ENCODE data around the gene ENOX1.

ENOX1 gene

GRCh38 chr13:43731296-43731695 lies 55.5 kb downstream of the ENOX1 start:
- H3K23ac ChIP-seq (ENCODE audit: low read length) = no peak overlapping the region
- no peaks in the 10 kb centered on the region for H3K79me1 ChIP-seq (ENCODE audit: low read length)
- H3K9me3 ChIP-seq (ENCODE audit: insufficient read depth, low read depth, low read length) = no peaks in the 10 kb centered on the region
- H4K91ac ChIP-seq (ENCODE audit: low read depth, low read length) = no peak overlapping the region
- no peak overlapping the region for H3K4me2 ChIP-seq (ENCODE audit: low read length)
- no peak overlapping the region for H3K27ac ChIP-seq (ENCODE audit: low read depth, low read length)
- H2AFZ ChIP-seq (ENCODE audit: insufficient read depth, low read length, poor library complexity) = no peak overlapping the region
- H3K14ac ChIP-seq (ENCODE audit: low read length) = no peak overlapping the region
- no peak overlapping the region for H3K9ac ChIP-seq (ENCODE audit: low read length)
- H3K18ac ChIP-seq (ENCODE audit: low read length) = no peak overlapping the region
- no peak overlapping the region for H3K4me3 ChIP-seq (ENCODE audit: low read depth, low read length)
- H3K4me1 ChIP-seq (ENCODE audit: control insufficient read depth in 1 of 2, insufficient read depth in 2 of 2, low read length in 2 of 2) = no peaks in the 10 kb centered on the region
- H3K36me3 ChIP-seq (ENCODE audit: control insufficient read depth in 1 of 2, insufficient read depth in 2 of 2, low read length in 2 of 2) = no peaks in the 10 kb centered on the region
- H3K79me2 ChIP-seq (ENCODE audit: control insufficient read depth, insufficient read depth, low read length, poor library complexity) = no peaks in the 10 kb centered on the region
- H2BK120ac ChIP-seq (ENCODE audit: insufficient read depth, low read length, poor library complexity) = no peak overlapping the region
- H3K27me3 ChIP-seq (ENCODE audit: insufficient read depth, low read length) = no peaks in the 10 kb centered on the region
- H3K4ac ChIP-seq (ENCODE audit: low read depth, low read length) = no peak overlapping the region
- H4K12ac ChIP-seq (ENCODE audit: low read depth, low read length) = no peak overlapping the region
- H4K8ac ChIP-seq (ENCODE audit: low read depth, low read length) = no peak overlapping the region
- H2BK12ac ChIP-seq (ENCODE audit: low read length) = no peak overlapping the region
- no peak for DNase-seq
- no peak overlapping the region for H2BK5ac ChIP-seq (ENCODE audit: low read depth, low read length, poor library complexity)
- H2AK5ac ChIP-seq (ENCODE audit: low read length) = no peak overlapping the region

GRCh38 chr13:43730642-43731041 lies 56.1 kb downstream of the ENOX1 start:
- Histone ChIP-seq H2AK5ac (ENCODE audit: low read length) (no peak overlapping the region), H3K23ac (ENCODE audit: low read length) (no peak overlapping the region), H2BK120ac (ENCODE audit: insufficient read depth, low read length, poor library complexity) (no peak overlapping the region), H3K14ac (ENCODE audit: low read length) (no peak overlapping the region), H3K4me1 (ENCODE audit: control insufficient read depth in 1 of 2, insufficient read depth in 2 of 2, low read length in 2 of 2) (no peaks in the 10 kb centered on the region), H3K4me3 (ENCODE audit: low read depth, low read length) (no peak overlapping the region), H3K18ac (ENCODE audit: low read length) (no peak overlapping the region), H3K27me3 (ENCODE audit: insufficient read depth, low read length) (no peaks in the 10 kb centered on the region), H2AFZ (ENCODE audit: insufficient read depth, low read length, poor library complexity) (no peak overlapping the region), H4K12ac (ENCODE audit: low read depth, low read length) (no peak overlapping the region), H3K9ac (ENCODE audit: low read length) (no peak overlapping the region), H3K9me3 (ENCODE audit: insufficient read depth, low read depth, low read length) (no peaks in the 10 kb centered on the region), H3K27ac (ENCODE audit: low read depth, low read length) (no peak overlapping the region), H2BK12ac (ENCODE audit: low read length) (no peak overlapping the region), H2BK5ac (ENCODE audit: low read depth, low read length, poor library complexity) (no peak overlapping the region), H3K79me1 (ENCODE audit: low read length) (no peaks in the 10 kb centered on the region), H4K91ac (ENCODE audit: low read depth, low read length) (no peak overlapping the region), H3K4ac (ENCODE audit: low read depth, low read length) (no peak overlapping the region), H3K79me2 (ENCODE audit: control insufficient read depth, insufficient read depth, low read length, poor library complexity) (no peaks in the 10 kb centered on the region), H4K8ac (ENCODE audit: low read depth, low read length) (no peak overlapping the region), H3K36me3 (ENCODE audit: control insufficient read depth in 1 of 2, insufficient read depth in 2 of 2, low read length in 2 of 2) (no peaks in the 10 kb centered on the region), H3K4me2 (ENCODE audit: low read length) (no peak overlapping the region)
- no CpG with 5 or more reads among the region's 3 CpGs for WGBS (ENCODE audit: extremely low coverage, insufficient coverage, insufficient read length)
- no peak for DNase-seq

- H3K9me3 ChIP-seq (ENCODE audit: insufficient read depth, low read depth, low read length) = no peaks in the 10 kb centered on the region
- no peaks in the 10 kb centered on the region for H3K79me1 ChIP-seq (ENCODE audit: low read length)
- no peak overlapping the region for H2AK5ac ChIP-seq (ENCODE audit: low read length)
- no peak overlapping the region for H4K8ac ChIP-seq (ENCODE audit: low read depth, low read length)
- H3K79me2 ChIP-seq (ENCODE audit: control insufficient read depth, insufficient read depth, low read length, poor library complexity) = no peaks in the 10 kb centered on the region
- WGBS (ENCODE audit: extremely low coverage, insufficient coverage, insufficient read length) = no CpG with 5 or more reads among the region's 1 CpG
- H3K14ac ChIP-seq (ENCODE audit: low read length) = no peak overlapping the region
- H2BK12ac ChIP-seq (ENCODE audit: low read length) = no peak overlapping the region
- H3K23ac ChIP-seq (ENCODE audit: low read length) = no peak overlapping the region
- no peak overlapping the region for H3K4me3 ChIP-seq (ENCODE audit: low read depth, low read length)
- H3K36me3 ChIP-seq (ENCODE audit: control insufficient read depth in 1 of 2, insufficient read depth in 2 of 2, low read length in 2 of 2) = no peaks in the 10 kb centered on the region
- H3K27me3 ChIP-seq (ENCODE audit: insufficient read depth, low read length) = no peaks in the 10 kb centered on the region
- DNase-seq = no peak
- no peak overlapping the region for H4K12ac ChIP-seq (ENCODE audit: low read depth, low read length)
- H3K4ac ChIP-seq (ENCODE audit: low read depth, low read length) = no peak overlapping the region
- no peak overlapping the region for H3K27ac ChIP-seq (ENCODE audit: low read depth, low read length)
- H3K18ac ChIP-seq (ENCODE audit: low read length) = no peak overlapping the region
- no peak overlapping the region for H2BK120ac ChIP-seq (ENCODE audit: insufficient read depth, low read length, poor library complexity)
- H2AFZ ChIP-seq (ENCODE audit: insufficient read depth, low read length, poor library complexity) = no peak overlapping the region
- H2BK5ac ChIP-seq (ENCODE audit: low read depth, low read length, poor library complexity) = no peak overlapping the region
- no peaks in the 10 kb centered on the region for H3K4me1 ChIP-seq (ENCODE audit: control insufficient read depth in 1 of 2, insufficient read depth in 2 of 2, low read length in 2 of 2)
- no peak overlapping the region for H4K91ac ChIP-seq (ENCODE audit: low read depth, low read length)
- H3K9ac ChIP-seq (ENCODE audit: low read length) = no peak overlapping the region
- no peak overlapping the region for H3K4me2 ChIP-seq (ENCODE audit: low read length)
These were observed 58.4 kb downstream of the ENOX1 start for GRCh38 chr13:43728421-43728820.

- no CpG with 5 or more reads among the region's 1 CpG for WGBS (ENCODE audit: extremely low coverage, insufficient coverage, insufficient read length)
- H3K4ac ChIP-seq (ENCODE audit: low read depth, low read length) = no peak overlapping the region
These were observed 58.9 kb downstream of the ENOX1 start for GRCh38 chr13:43727856-43728255.

More at GRCh38 chr13:43727856-43728255, 58.9 kb downstream of the ENOX1 start:
- no peak for DNase-seq
- no peak overlapping the region for H2BK12ac ChIP-seq (ENCODE audit: low read length)
- no peak overlapping the region for H3K4me3 ChIP-seq (ENCODE audit: low read depth, low read length)
- no peak overlapping the region for H3K9ac ChIP-seq (ENCODE audit: low read length)
- H4K12ac ChIP-seq (ENCODE audit: low read depth, low read length) = no peak overlapping the region
- no peak overlapping the region for H3K14ac ChIP-seq (ENCODE audit: low read length)
- no peak overlapping the region for H2AFZ ChIP-seq (ENCODE audit: insufficient read depth, low read length, poor library complexity)
- H3K18ac ChIP-seq (ENCODE audit: low read length) = no peak overlapping the region
- H3K4me1 ChIP-seq (ENCODE audit: control insufficient read depth in 1 of 2, insufficient read depth in 2 of 2, low read length in 2 of 2) = no peaks in the 10 kb centered on the region
- H3K27ac ChIP-seq (ENCODE audit: low read depth, low read length) = no peak overlapping the region
- no peak overlapping the region for H4K91ac ChIP-seq (ENCODE audit: low read depth, low read length)
- H2BK120ac ChIP-seq (ENCODE audit: insufficient read depth, low read length, poor library complexity) = no peak overlapping the region
- H3K36me3 ChIP-seq (ENCODE audit: control insufficient read depth in 1 of 2, insufficient read depth in 2 of 2, low read length in 2 of 2) = no peaks in the 10 kb centered on the region
- H3K27me3 ChIP-seq (ENCODE audit: insufficient read depth, low read length) = no peaks in the 10 kb centered on the region
- no peaks in the 10 kb centered on the region for H3K9me3 ChIP-seq (ENCODE audit: insufficient read depth, low read depth, low read length)
- H3K4me2 ChIP-seq (ENCODE audit: low read length) = no peak overlapping the region
- no peaks in the 10 kb centered on the region for H3K79me2 ChIP-seq (ENCODE audit: control insufficient read depth, insufficient read depth, low read length, poor library complexity)
- H2AK5ac ChIP-seq (ENCODE audit: low read length) = no peak overlapping the region
- H2BK5ac ChIP-seq (ENCODE audit: low read depth, low read length, poor library complexity) = no peak overlapping the region
- no peaks in the 10 kb centered on the region for H3K79me1 ChIP-seq (ENCODE audit: low read length)
- no peak overlapping the region for H3K23ac ChIP-seq (ENCODE audit: low read length)
- no peak overlapping the region for H4K8ac ChIP-seq (ENCODE audit: low read depth, low read length)
